Colonic mucosa (tissue), 4 donors: ENCODE results near the gene RAB3GAP2. TPM values are rescaled to one million over a fixed set of nuclear protein-coding genes. Genes with fewer than 3 reads are reported as not detected.

Source experiments
- DNase-seq: peaks from one replicate; pipeline ENCODE4 v3.0.0-alpha.2; 2020
- H3K27ac ChIP-seq: fragments of 200-600 bp; one replicate; pipeline ENCODE4 v1.8.0; 2021
- H3K27me3 ChIP-seq: fragments of 200-600 bp; one replicate; pipeline ENCODE4 v1.8.0; 2021
- H3K36me3 ChIP-seq: fragments of 200-600 bp; one replicate; pipeline ENCODE4 v1.8.0; 2021
- H3K4me1 ChIP-seq: fragments of 200-600 bp; one replicate; pipeline ENCODE4 v1.8.0; 2021; ENCODE audit warnings: mild to moderate bottlenecking
- H3K4me3 ChIP-seq: fragments of 200-600 bp; one replicate; pipeline ENCODE4 v1.8.0; 2021
- H3K9ac ChIP-seq, 2 donors: one replicate each; pipeline ENCODE4 v1.7.0; 2013; ENCODE audit warnings: control low read depth in 2 of 2, low read depth in 2 of 2, low read length in 2 of 2
- H3K9me3 ChIP-seq: fragments of 200-600 bp; one replicate; pipeline ENCODE4 v1.8.0; 2021
- intact Hi-C: fragments of 100-400 bp; cut with DNase I; formaldehyde crosslinking; loops from one replicate; pipeline ENCODE4 v1.14.1; 2022
- total RNA-seq, 2 donors: library from RNA; stranded (reverse); fragmentation: NEBNext Ultra II Directional in 1 of 2; extraction: Animal tissue kit (Norgen Biotek cat#: 25700) in 1 of 2; gene quantifications; one replicate each; pipeline ENCODE4 v1.2.1, GENCODE V29; 2021
- TF ChIP-seq, protein P1 (sequence below): fragments of 200-600 bp; IDR thresholded peaks from one replicate; pipeline ENCODE4 v1.8.0; 2022; ENCODE audit warnings: antibody characterized with exemption, mild to moderate bottlenecking
- donor health status: healthy.
- donor health status: DM: no; HTN: no; CAD: no.
- donor health status: DM: no; HTN: no; CAD: no.

The RAB3GAP2 gene
- total RNA-seq, 2 donors from 2014 or later, result 33.2 to 34.2 TPM

DNA sequence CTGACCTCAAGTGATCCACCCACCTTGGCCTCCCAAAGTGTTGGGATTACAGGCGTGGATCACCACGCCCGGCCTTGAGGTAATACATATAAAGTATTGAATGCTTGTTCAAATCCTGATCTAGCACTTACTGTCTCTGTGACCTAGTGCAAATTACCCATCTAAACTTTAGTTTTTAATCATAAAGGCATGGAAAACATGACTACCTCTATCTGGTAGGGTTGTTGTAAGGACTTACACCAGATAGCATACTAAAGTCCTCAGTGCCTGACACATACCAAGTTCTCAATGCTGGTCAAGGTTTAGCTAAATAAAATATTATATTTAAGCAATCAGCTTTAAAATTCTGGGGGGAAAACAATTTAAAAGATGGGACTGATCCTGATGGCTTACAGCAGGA is 38.3 kb downstream of the RAB3GAP2 start:
- intact Hi-C loops, result no loop called here
- Histone ChIP-seq H3K9me3 (no peaks in the 10 kb centered on the region), H3K27ac (no peak overlapping the region), H3K4me3 (no peak overlapping the region), H3K4me1 (no peaks in the 10 kb centered on the region), H3K36me3 (no peaks in the 10 kb centered on the region), H3K27me3 (no peaks in the 10 kb centered on the region), H3K9ac (no peak overlapping the region)
- TF ChIP-seq, protein P1, sequence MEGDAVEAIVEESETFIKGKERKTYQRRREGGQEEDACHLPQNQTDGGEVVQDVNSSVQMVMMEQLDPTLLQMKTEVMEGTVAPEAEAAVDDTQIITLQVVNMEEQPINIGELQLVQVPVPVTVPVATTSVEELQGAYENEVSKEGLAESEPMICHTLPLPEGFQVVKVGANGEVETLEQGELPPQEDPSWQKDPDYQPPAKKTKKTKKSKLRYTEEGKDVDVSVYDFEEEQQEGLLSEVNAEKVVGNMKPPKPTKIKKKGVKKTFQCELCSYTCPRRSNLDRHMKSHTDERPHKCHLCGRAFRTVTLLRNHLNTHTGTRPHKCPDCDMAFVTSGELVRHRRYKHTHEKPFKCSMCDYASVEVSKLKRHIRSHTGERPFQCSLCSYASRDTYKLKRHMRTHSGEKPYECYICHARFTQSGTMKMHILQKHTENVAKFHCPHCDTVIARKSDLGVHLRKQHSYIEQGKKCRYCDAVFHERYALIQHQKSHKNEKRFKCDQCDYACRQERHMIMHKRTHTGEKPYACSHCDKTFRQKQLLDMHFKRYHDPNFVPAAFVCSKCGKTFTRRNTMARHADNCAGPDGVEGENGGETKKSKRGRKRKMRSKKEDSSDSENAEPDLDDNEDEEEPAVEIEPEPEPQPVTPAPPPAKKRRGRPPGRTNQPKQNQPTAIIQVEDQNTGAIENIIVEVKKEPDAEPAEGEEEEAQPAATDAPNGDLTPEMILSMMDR, result no peak
- no peak for DNase-seq

GRCh38 chr1:220229771-220230170 is 42.5 kb downstream of the RAB3GAP2 start:
- no peak for DNase-seq
- Histone ChIP-seq H3K4me3 (no peak overlapping the region), H3K9ac (no peak overlapping the region), H3K4me1 (no peaks in the 10 kb centered on the region), H3K36me3 (no peaks in the 10 kb centered on the region), H3K9me3 (no peaks in the 10 kb centered on the region), H3K27ac (no peak overlapping the region), H3K27me3 (no peaks in the 10 kb centered on the region)
- TF ChIP-seq, protein P1, result no peak
- intact Hi-C loops, result no loop called here

DNA sequence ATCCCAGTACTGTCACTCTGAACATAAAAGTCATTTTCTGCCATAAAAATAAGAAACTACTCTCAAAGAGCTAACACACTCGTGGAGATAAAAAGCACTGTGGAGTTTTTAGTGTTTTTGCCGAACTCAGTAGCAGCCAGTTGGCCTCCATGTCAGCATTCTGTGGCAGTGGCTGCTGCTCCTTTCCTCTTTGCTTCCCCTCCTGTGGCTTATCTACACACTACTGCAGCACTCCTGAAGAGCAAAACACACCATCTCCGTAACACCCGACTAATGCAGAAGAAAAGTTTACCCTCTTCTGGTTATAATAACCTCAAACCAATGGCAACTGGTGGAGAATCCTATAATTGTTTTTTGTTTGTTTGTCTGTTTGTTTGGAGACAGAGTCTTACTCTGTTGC is 44.9 kb downstream of the RAB3GAP2 start:
- H3K9ac ChIP-seq, result no peak overlapping the region
- DNase-seq, result no peak
- intact Hi-C loops, result no loop called here
- no peaks in the 10 kb centered on the region for H3K4me1 ChIP-seq
- no peaks in the 10 kb centered on the region for H3K9me3 ChIP-seq
- no peak overlapping the region for H3K4me3 ChIP-seq
- no peaks in the 10 kb centered on the region for H3K27me3 ChIP-seq
- H3K27ac ChIP-seq, result no peak overlapping the region
- no peaks in the 10 kb centered on the region for H3K36me3 ChIP-seq
- TF ChIP-seq, protein P1, result no peak

DNA sequence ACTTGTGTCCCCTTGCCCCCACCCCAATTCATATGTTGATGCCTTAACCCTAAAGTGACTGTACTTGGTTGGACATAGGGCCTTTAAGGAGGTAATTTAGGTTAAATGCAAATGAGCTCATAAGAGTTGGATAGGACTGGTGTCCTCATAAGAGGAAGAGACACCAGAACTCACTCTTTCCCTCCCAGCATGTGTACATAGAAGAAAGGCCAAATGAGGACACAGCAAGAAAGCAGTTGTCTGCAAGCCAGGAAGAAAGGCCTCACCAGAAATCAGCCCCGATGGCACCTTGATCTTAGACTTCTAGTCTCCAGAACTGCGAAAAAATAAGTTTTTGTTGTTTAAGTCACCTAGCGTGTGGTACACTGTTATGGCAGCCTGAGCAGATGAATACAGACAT is 45.5 kb downstream of the RAB3GAP2 start:
- no peaks in the 10 kb centered on the region for H3K27me3 ChIP-seq
- no peaks in the 10 kb centered on the region for H3K9me3 ChIP-seq

GRCh38 chr1:220225957-220226356 is 46.3 kb downstream of the RAB3GAP2 start:
- intact Hi-C loops, result no loop called here
- H3K27ac ChIP-seq, result no peak overlapping the region
- no peaks in the 10 kb centered on the region for H3K4me1 ChIP-seq

More for the DNA sequence above, 45.5 kb downstream of the RAB3GAP2 start:
- no peak overlapping the region for H3K27ac ChIP-seq
- TF ChIP-seq, protein P1, result no peak
- no peak overlapping the region for H3K9ac ChIP-seq
- H3K4me1 ChIP-seq, result no peaks in the 10 kb centered on the region
- H3K36me3 ChIP-seq, result no peaks in the 10 kb centered on the region
- no peak overlapping the region for H3K4me3 ChIP-seq
- intact Hi-C loops, result no loop called here
- DNase-seq, result no peak

More at GRCh38 chr1:220225957-220226356, 46.3 kb downstream of the RAB3GAP2 start:
- H3K27me3 ChIP-seq, result no peaks in the 10 kb centered on the region
- H3K36me3 ChIP-seq, result no peaks in the 10 kb centered on the region
- TF ChIP-seq, protein P1, result no peak
- H3K9ac ChIP-seq, result no peak overlapping the region
- H3K4me3 ChIP-seq, result no peak overlapping the region
- no peaks in the 10 kb centered on the region for H3K9me3 ChIP-seq
- DNase-seq, result no peak
